OCI-M1 (cell line): ENCODE results near the gene TMEM176B.
A peak's percentile ranks its signal among the peaks of the same experiment; 100 is the strongest.

Experiments
- DNase-seq: peaks from one replicate; lab custom pipeline; 2025; lab: John Stamatoyannopoulos, UW

TMEM176B gene

GRCh38 chr7:150751702-150752101 is 48.5 kb downstream of the TMEM176B start:
- DNase-seq: peak; percentile 31

GRCh38 chr7:150748376-150748775 is 51.8 kb downstream of the TMEM176B start:
- DNase-seq: no peak

DNA sequence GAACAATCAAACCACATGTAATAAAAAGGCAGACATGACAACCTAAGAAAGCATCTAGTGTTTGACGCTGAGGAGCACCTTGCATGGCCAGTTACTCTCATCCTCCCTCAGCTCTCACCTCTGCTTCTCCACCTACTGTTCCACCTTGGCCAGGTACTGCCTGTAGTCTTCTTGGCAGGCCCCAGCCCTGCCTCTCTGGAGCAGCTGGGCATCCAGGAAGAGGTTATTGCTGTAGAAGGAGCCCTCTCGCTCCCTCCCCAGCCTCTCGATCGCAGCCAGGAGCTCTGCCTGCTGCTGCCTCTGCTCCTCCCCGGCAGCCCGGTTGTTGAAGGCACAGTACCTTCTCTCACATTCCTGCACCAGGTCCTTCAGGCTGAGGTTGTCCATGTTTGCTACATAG is 53.2 kb downstream of the TMEM176B start:
- no peak for DNase-seq

GRCh38 chr7:150745876-150746275 is 54.3 kb downstream of the TMEM176B start:
- DNase-seq: no peak

DNA sequence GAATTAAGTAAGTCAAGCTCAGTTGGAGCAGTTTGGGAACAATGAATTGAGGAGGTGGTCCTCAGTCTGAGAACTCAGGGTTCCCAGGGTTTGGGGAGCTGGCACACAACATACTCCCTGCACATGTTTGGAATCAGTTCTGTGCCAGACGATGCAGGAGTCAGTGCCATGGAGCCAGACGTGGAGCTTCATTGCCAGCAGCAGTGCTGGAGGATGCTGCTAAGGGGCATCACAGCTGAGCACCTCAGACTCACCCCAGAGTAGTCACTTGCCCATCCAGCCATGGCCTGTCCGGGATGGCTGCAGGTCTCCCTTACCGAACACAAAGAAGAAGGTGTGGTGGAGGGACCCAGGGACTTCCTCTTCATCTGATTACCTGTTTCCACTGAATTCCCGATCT is 55.1 kb downstream of the TMEM176B start:
- no peak for DNase-seq

- no peak for DNase-seq
These were observed 56.0 kb downstream of the TMEM176B start for GRCh38 chr7:150744041-150744656.

- DNase-seq: no peak
These were observed 57.7 kb downstream of the TMEM176B start for GRCh38 chr7:150742286-150742968.
